Activated CD4-positive, alpha-beta T cell treated with anti-CD3 and anti-CD28 coated beads, Interleukin-2, amount 10 ng/mL, durations not matched to agents 7 days and 5 days (primary cell): Measurements from ENCODE around the gene STT3A. TPM values are rescaled to one million over a fixed set of nuclear protein-coding genes. Genes with fewer than 3 reads are reported as not detected.

Source experiments
- CTCF ChIA-PET: fragments of 350-600 bp; sonication (Branson Sonifier 250); formaldehyde crosslinking; loops from one replicate; lab custom pipeline; 2021; ENCODE audit warnings: antibody characterized with exemption; lab: Charles Lee
- POLR2A ChIA-PET: fragments of 350-600 bp; sonication (Branson Sonifier 250); formaldehyde crosslinking; loops from one replicate; lab custom pipeline; 2021; ENCODE audit warnings: antibody characterized with exemption; lab: Charles Lee
- DNase-seq: peaks from one replicate; pipeline ENCODE4 v3.0.0-alpha.2; 2020
- H3K27ac Mint-ChIP-seq: one replicate; pipeline ENCODE4 v1.8.0; 2021; ENCODE audit warnings: mild to moderate bottlenecking, moderate library complexity, mixed read lengths
- H3K27me3 Mint-ChIP-seq: one replicate; pipeline ENCODE4 v1.8.0; 2021; ENCODE audit warnings: mixed read lengths
- H3K36me3 Mint-ChIP-seq: one replicate; pipeline ENCODE4 v1.8.0; 2021; ENCODE audit warnings: low read depth, mixed read lengths
- H3K4me1 Mint-ChIP-seq: one replicate; pipeline ENCODE4 v1.8.0; 2021; ENCODE audit warnings: mixed read lengths
- H3K4me3 Mint-ChIP-seq: one replicate; pipeline ENCODE4 v1.8.0; 2021; ENCODE audit warnings: mild to moderate bottlenecking, moderate library complexity, mixed read lengths
- H3K9me3 Mint-ChIP-seq: one replicate; pipeline ENCODE4 v1.8.0; 2021; ENCODE audit warnings: mixed read lengths
- total RNA-seq, 2 experiments: library from RNA; stranded (reverse); gene quantifications; one replicate each; pipeline ENCODE4 v1.2.3, GENCODE V29; 2021

STT3A gene
- total RNA-seq, 2 experiments from 2014 or later = 105 to 127 TPM

GRCh38 chr11:125626288-125626950 lies 33.8 kb downstream of the STT3A start:
- Mint-ChIP-seq H3K4me1 (peaks cover 44% of the 10 kb centered on the region), H3K4me3 (peak overlapping the region; percentile 87), H3K36me3 (peaks cover 28% of the 10 kb centered on the region), H3K27me3 (no peaks in the 10 kb centered on the region), H3K9me3 (no peaks in the 10 kb centered on the region), H3K27ac (peak overlapping the region; percentile 100)
- ChIA-PET CTCF (interaction anchor here (0.8 to 2.5 kb wide), 6 partner anchors 16 to 261 kb away, joined by 3 to 8 read pairs (median 4); partner anchors contain the start of genes EI24 and HYLS1), POLR2A (interaction anchor here (0.6 kb wide), 1 partner anchor 10 kb away, joined by 5 read pairs; no protein-coding TSS in a partner anchor)
- peak; percentile 57 for DNase-seq

- peaks cover 23% of the 10 kb centered on the region for H3K36me3 Mint-ChIP-seq
- POLR2A ChIA-PET = interaction anchor here (0.5 to 0.6 kb wide), 2 partner anchors 11 to 655 kb away, joined by 5 to 6 read pairs; no protein-coding TSS in a partner anchor
- peak overlapping the region; percentile 87 for H3K4me3 Mint-ChIP-seq
- peaks cover 48% of the 10 kb centered on the region for H3K4me1 Mint-ChIP-seq
- peak overlapping the region; percentile 51 for H3K27ac Mint-ChIP-seq
- CTCF ChIA-PET = interaction anchor here (0.8 to 2.5 kb wide), 5 partner anchors 15 to 260 kb away, joined by 3 to 8 read pairs (median 4); partner anchors contain the start of gene HYLS1
- no peaks in the 10 kb centered on the region for H3K9me3 Mint-ChIP-seq
- H3K27me3 Mint-ChIP-seq = no peaks in the 10 kb centered on the region
- DNase-seq = no peak
These were observed 34.7 kb downstream of the STT3A start for GRCh38 chr11:125627236-125627910.

- H3K4me1 Mint-ChIP-seq = peaks cover 12% of the 10 kb centered on the region
- peak overlapping the region; percentile 0 for H3K27ac Mint-ChIP-seq
- no peaks in the 10 kb centered on the region for H3K27me3 Mint-ChIP-seq
- H3K4me3 Mint-ChIP-seq = no peak overlapping the region
- no peak for DNase-seq
- CTCF ChIA-PET = no interaction called here
- POLR2A ChIA-PET = no interaction called here
- H3K9me3 Mint-ChIP-seq = no peaks in the 10 kb centered on the region
- H3K36me3 Mint-ChIP-seq = peaks cover 65% of the 10 kb centered on the region
These were observed 45.2 kb downstream of the STT3A start for GRCh38 chr11:125637840-125638239.

- no peaks in the 10 kb centered on the region for H3K9me3 Mint-ChIP-seq
- H3K27ac Mint-ChIP-seq = no peak overlapping the region
- H3K27me3 Mint-ChIP-seq = no peaks in the 10 kb centered on the region
- DNase-seq = no peak
- H3K36me3 Mint-ChIP-seq = peaks cover 62% of the 10 kb centered on the region
- H3K4me3 Mint-ChIP-seq = no peak overlapping the region
- peaks cover 12% of the 10 kb centered on the region for H3K4me1 Mint-ChIP-seq
- CTCF ChIA-PET = no interaction called here
- POLR2A ChIA-PET = no interaction called here
These were observed 45.7 kb downstream of the STT3A start for GRCh38 chr11:125638315-125638714.

GRCh38 chr11:125645871-125646270 lies 53.2 kb downstream of the STT3A start:
- Mint-ChIP-seq H3K27ac (no peak overlapping the region), H3K4me1 (peaks cover 22% of the 10 kb centered on the region), H3K4me3 (no peak overlapping the region), H3K27me3 (no peaks in the 10 kb centered on the region), H3K9me3 (no peaks in the 10 kb centered on the region), H3K36me3 (peaks cover 72% of the 10 kb centered on the region)
- DNase-seq = no peak
- ChIA-PET CTCF (no interaction called here), POLR2A (no interaction called here)

GRCh38 chr11:125649465-125650166 lies 57.0 kb downstream of the STT3A start:
- H3K27ac Mint-ChIP-seq = peak overlapping the region; percentile 48
- ChIA-PET POLR2A (interaction anchor here (0.7 kb wide), 2 partner anchors 9 to 24 kb away, joined by 4 to 5 read pairs; no protein-coding TSS in a partner anchor), CTCF (interaction anchor here (0.6 to 1.2 kb wide), 6 partner anchors 15 to 188 kb away, joined by 3 to 6 read pairs (median 3); partner anchors contain the start of gene CHEK1)
- no peaks in the 10 kb centered on the region for H3K9me3 Mint-ChIP-seq
- no peak for DNase-seq
- H3K4me3 Mint-ChIP-seq = no peak overlapping the region
- H3K36me3 Mint-ChIP-seq = peaks cover 57% of the 10 kb centered on the region
- no peaks in the 10 kb centered on the region for H3K27me3 Mint-ChIP-seq
- peaks cover 25% of the 10 kb centered on the region for H3K4me1 Mint-ChIP-seq

GRCh38 chr11:125662689-125663088 lies 70.0 kb downstream of the STT3A start:
- peaks cover 72% of the 10 kb centered on the region for H3K36me3 Mint-ChIP-seq
- no peak overlapping the region for H3K4me3 Mint-ChIP-seq
- ChIA-PET POLR2A (no interaction called here), CTCF (no interaction called here)
- no peaks in the 10 kb centered on the region for H3K27me3 Mint-ChIP-seq
- H3K27ac Mint-ChIP-seq = no peak overlapping the region
- H3K4me1 Mint-ChIP-seq = peaks cover 17% of the 10 kb centered on the region
- peaks cover 10% of the 10 kb centered on the region for H3K9me3 Mint-ChIP-seq
- DNase-seq = no peak

GRCh38 chr11:125663910-125664309 lies 71.3 kb downstream of the STT3A start:
- Mint-ChIP-seq H3K36me3 (peaks cover 70% of the 10 kb centered on the region), H3K27ac (no peak overlapping the region), H3K9me3 (peaks cover 10% of the 10 kb centered on the region), H3K27me3 (no peaks in the 10 kb centered on the region), H3K4me3 (no peak overlapping the region), H3K4me1 (peaks cover 17% of the 10 kb centered on the region)
- ChIA-PET POLR2A (no interaction called here), CTCF (no interaction called here)
- DNase-seq = no peak

GRCh38 chr11:125667151-125667550 lies 74.5 kb downstream of the STT3A start:
- peaks cover 71% of the 10 kb centered on the region for H3K36me3 Mint-ChIP-seq
- POLR2A ChIA-PET = no interaction called here
- peaks cover 10% of the 10 kb centered on the region for H3K9me3 Mint-ChIP-seq
- H3K4me3 Mint-ChIP-seq = no peak overlapping the region
- peaks cover 21% of the 10 kb centered on the region for H3K4me1 Mint-ChIP-seq
- CTCF ChIA-PET = no interaction called here
- H3K27me3 Mint-ChIP-seq = no peaks in the 10 kb centered on the region
- H3K27ac Mint-ChIP-seq = no peak overlapping the region
- no peak for DNase-seq

GRCh38 chr11:125670172-125670571 lies 77.5 kb downstream of the STT3A start:
- ChIA-PET CTCF (no interaction called here), POLR2A (no interaction called here)
- H3K27ac Mint-ChIP-seq = no peak overlapping the region
- H3K4me1 Mint-ChIP-seq = peaks cover 6% of the 10 kb centered on the region
- no peaks in the 10 kb centered on the region for H3K27me3 Mint-ChIP-seq
- no peak overlapping the region for H3K4me3 Mint-ChIP-seq
- H3K36me3 Mint-ChIP-seq = peaks cover 44% of the 10 kb centered on the region
- no peak for DNase-seq
- peaks cover 10% of the 10 kb centered on the region for H3K9me3 Mint-ChIP-seq

- peak overlapping the region; percentile 12 for H3K27ac Mint-ChIP-seq
- H3K4me3 Mint-ChIP-seq = no peak overlapping the region
- POLR2A ChIA-PET = no interaction called here
- no peaks in the 10 kb centered on the region for H3K27me3 Mint-ChIP-seq
- no peak for DNase-seq
- peaks cover 4% of the 10 kb centered on the region for H3K4me1 Mint-ChIP-seq
- CTCF ChIA-PET = interaction anchor here (0.6 kb wide), 1 partner anchor 81 kb away, joined by 3 read pairs; no protein-coding TSS in a partner anchor
- H3K36me3 Mint-ChIP-seq = peaks cover 38% of the 10 kb centered on the region
- H3K9me3 Mint-ChIP-seq = peaks cover 5% of the 10 kb centered on the region
These were observed 78.9 kb downstream of the STT3A start for GRCh38 chr11:125671561-125671960.
